ENCODE data around the gene SEZ6.

SEZ6 gene

DNA sequence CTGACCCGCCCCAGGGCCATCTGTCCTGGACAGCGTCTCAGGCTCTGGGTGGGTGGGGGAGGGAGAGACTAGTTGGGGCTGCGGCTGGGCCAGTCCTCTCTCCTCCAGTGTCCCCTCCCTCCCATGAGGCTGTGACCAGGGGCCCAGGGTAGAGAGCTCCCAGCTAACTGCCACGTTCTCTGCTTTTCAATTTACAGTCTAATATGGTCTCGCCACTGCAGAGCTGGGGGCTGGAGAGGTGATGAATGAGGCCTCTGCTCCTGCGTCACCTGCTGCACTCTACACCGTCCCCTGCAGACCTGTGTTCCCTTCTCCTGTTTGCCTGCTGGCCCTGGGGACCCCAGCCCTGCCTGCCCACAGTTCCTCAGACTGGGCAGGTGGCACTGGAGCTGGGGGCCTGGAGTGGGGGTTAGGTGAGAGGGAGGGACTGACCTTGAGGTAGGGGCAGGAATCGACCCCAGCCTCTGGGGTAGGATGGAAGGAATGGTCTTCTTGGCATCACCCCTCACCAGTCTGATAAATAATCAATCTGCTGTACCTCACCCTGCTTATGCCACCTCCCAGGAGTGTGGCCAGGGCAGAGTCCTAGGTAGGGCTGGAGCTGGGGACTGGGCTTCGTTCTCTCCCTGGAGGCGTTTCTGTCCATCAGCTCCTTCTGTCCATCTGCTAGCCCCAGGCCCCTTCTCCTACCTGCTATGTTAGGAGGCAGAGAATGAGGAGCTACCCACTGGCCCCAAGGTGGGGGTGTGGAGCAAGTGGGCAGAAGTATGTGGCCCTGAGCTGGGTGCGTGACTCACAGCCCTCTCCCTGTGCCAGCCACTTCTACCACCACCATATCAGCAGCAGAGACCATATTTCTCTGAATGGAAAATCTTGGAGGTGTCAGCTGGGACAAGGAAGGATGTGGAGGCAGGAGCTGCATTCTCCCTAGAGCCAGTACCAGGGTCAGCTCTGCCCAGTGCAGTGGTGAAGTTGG is 12.9 kb downstream of the SEZ6 start:
- DNase-seq (ENCODE audit: insufficient read length, low spot score) (no peak), FAIRE-seq (no peak)
- TF ChIP-seq, protein P1, sequence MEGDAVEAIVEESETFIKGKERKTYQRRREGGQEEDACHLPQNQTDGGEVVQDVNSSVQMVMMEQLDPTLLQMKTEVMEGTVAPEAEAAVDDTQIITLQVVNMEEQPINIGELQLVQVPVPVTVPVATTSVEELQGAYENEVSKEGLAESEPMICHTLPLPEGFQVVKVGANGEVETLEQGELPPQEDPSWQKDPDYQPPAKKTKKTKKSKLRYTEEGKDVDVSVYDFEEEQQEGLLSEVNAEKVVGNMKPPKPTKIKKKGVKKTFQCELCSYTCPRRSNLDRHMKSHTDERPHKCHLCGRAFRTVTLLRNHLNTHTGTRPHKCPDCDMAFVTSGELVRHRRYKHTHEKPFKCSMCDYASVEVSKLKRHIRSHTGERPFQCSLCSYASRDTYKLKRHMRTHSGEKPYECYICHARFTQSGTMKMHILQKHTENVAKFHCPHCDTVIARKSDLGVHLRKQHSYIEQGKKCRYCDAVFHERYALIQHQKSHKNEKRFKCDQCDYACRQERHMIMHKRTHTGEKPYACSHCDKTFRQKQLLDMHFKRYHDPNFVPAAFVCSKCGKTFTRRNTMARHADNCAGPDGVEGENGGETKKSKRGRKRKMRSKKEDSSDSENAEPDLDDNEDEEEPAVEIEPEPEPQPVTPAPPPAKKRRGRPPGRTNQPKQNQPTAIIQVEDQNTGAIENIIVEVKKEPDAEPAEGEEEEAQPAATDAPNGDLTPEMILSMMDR (IDR thresholded peaks at IDR 0.05; ENCODE audit: insufficient read depth, missing control alignments), result peak; percentile 8

DNA sequence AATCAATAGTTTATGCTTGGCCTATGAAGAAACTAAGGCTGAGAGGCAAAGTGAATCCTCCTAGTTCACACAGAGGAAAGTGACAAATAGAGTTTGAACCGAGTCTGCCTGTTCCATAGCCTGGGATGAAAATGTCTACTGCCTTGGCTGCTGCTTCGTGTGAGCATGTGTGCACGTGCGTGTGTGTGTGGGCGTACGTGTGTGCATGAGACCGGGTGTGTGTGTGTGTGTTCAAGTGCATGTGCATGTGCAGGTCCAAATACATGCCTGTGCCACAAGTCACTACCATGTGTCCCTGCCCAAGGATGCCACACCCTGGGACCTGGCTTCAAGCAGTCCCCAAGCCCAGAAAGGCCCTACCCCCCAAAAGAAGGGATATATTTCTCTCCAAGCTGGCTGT is 13.6 kb downstream of the SEZ6 start:
- FAIRE-seq (no peak), DNase-seq (ENCODE audit: insufficient read length, low spot score) (no peak)
- TF ChIP-seq, protein P1 (IDR thresholded peaks at IDR 0.05; ENCODE audit: insufficient read depth, missing control alignments), result no peak

GRCh38 chr17:28991779-28992178 is 14.1 kb downstream of the SEZ6 start:
- TF ChIP-seq, protein P1 (IDR thresholded peaks at IDR 0.05; ENCODE audit: insufficient read depth, missing control alignments), result no peak
- FAIRE-seq, result no peak

GRCh38 chr17:28989028-28989427 is 16.8 kb downstream of the SEZ6 start:
- TF ChIP-seq, protein P1 (IDR thresholded peaks at IDR 0.05; ENCODE audit: insufficient read depth, missing control alignments), result no peak
- FAIRE-seq (no peak), DNase-seq (ENCODE audit: insufficient read length, low spot score) (no peak)

More at GRCh38 chr17:28991779-28992178, 14.1 kb downstream of the SEZ6 start:
- no peak for DNase-seq (ENCODE audit: insufficient read length, low spot score)

DNA sequence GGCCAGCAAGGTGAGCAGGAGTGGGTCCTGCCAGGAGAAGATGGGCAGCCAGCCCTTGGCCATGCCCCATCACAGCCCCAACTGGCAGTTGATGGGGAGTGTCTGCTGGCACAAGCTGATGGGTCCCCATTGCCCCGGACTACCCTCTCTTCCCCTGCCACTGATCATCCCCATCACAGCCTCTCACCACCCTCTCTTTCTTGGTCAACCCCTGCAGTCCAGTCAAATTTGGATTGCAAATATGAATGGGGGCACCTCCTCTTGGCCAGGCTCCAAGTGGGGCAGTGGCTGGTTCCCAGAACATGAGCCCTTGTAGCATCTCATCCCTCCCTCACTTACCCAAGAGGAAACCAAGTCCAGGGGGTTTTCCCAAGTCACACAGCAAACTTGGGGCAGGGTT is 17.4 kb downstream of the SEZ6 start:
- no peak for FAIRE-seq
- DNase-seq (ENCODE audit: insufficient read length, low spot score), result no peak
- TF ChIP-seq, protein P1 (IDR thresholded peaks at IDR 0.05; ENCODE audit: insufficient read depth, missing control alignments), result no peak

- DNase-seq (ENCODE audit: insufficient read length, low spot score), result no peak
- TF ChIP-seq, protein P1 (IDR thresholded peaks at IDR 0.05; ENCODE audit: insufficient read depth, missing control alignments), result no peak
- FAIRE-seq, result no peak
These were observed 18.8 kb downstream of the SEZ6 start for GRCh38 chr17:28986714-28987655.

All from D721Med (cell line).